Measurements from ENCODE around the gene TIAM1. TPM values are rescaled to one million over a fixed set of nuclear protein-coding genes. Genes with fewer than 3 reads are reported as not detected.
A peak's percentile ranks its signal among the peaks of the same experiment; 100 is the strongest.

Gene TIAM1
- 67.8 TPM for total RNA-seq

- DNase-seq: peak; percentile 79
Observed at GRCh38 chr21:31343680-31344480, at the start of gene TIAM1. Gene TIAM1 (minus strand): TSS chr21:31344261. CDS start chr21:31266972, 77,289 bp downstream.

- DNase-seq: no peak
Observed at GRCh38 chr21:31387560-31388186, 43.6 kb upstream of the TIAM1 start.

- DNase-seq: no peak
Observed at GRCh38 chr21:31386006-31386405, 41.9 kb upstream of the TIAM1 start.

- DNase-seq: no peak
Observed at GRCh38 chr21:31383770-31384169, 39.7 kb upstream of the TIAM1 start.

- no peak for DNase-seq
Observed at GRCh38 chr21:31382060-31382459, 38.0 kb upstream of the TIAM1 start.

GRCh38 chr21:31376301-31376700 lies 32.2 kb upstream of the TIAM1 start:
- DNase-seq: no peak

GRCh38 chr21:31374395-31374794 lies 30.3 kb upstream of the TIAM1 start:
- no peak for DNase-seq

- DNase-seq: no peak
Observed at GRCh38 chr21:31372471-31372765, 28.4 kb upstream of the TIAM1 start.

- DNase-seq: no peak
Observed at GRCh38 chr21:31371715-31372470, 27.8 kb upstream of the TIAM1 start.

GRCh38 chr21:31370893-31371544 lies 27.0 kb upstream of the TIAM1 start:
- peak; percentile 80 for DNase-seq

- peak; percentile 53 for DNase-seq
Observed at GRCh38 chr21:31370281-31370892, 26.3 kb upstream of the TIAM1 start.

GRCh38 chr21:31368361-31368760 lies 24.3 kb upstream of the TIAM1 start:
- no peak for DNase-seq

GRCh38 chr21:31367801-31368200 lies 23.7 kb upstream of the TIAM1 start:
- DNase-seq: no peak

GRCh38 chr21:31366825-31367224 lies 22.8 kb upstream of the TIAM1 start:
- no peak for DNase-seq

GRCh38 chr21:31364253-31364945 lies 20.3 kb upstream of the TIAM1 start:
- no peak for DNase-seq

GRCh38 chr21:31363720-31364119 lies 19.7 kb upstream of the TIAM1 start:
- DNase-seq: no peak

- DNase-seq: no peak
Observed at GRCh38 chr21:31360717-31361116, 16.7 kb upstream of the TIAM1 start.

- no peak for DNase-seq
Observed at GRCh38 chr21:31358158-31358557, 14.1 kb upstream of the TIAM1 start.

GRCh38 chr21:31356440-31356839 lies 12.4 kb upstream of the TIAM1 start:
- no peak for DNase-seq

- DNase-seq: no peak
Observed at GRCh38 chr21:31354604-31355443, 10.8 kb upstream of the TIAM1 start.

- DNase-seq: no peak
Observed at GRCh38 chr21:31354122-31354521, 10.1 kb upstream of the TIAM1 start.

Data from skin of body (tissue), 2 donors.